Measurements from ENCODE around the gene UBALD2.
"Not testable (repeated sequence)": the region's sequence is repeated elsewhere in the genome, so short reads cannot be mapped to it uniquely, and the experiment has no call there.

DNA sequence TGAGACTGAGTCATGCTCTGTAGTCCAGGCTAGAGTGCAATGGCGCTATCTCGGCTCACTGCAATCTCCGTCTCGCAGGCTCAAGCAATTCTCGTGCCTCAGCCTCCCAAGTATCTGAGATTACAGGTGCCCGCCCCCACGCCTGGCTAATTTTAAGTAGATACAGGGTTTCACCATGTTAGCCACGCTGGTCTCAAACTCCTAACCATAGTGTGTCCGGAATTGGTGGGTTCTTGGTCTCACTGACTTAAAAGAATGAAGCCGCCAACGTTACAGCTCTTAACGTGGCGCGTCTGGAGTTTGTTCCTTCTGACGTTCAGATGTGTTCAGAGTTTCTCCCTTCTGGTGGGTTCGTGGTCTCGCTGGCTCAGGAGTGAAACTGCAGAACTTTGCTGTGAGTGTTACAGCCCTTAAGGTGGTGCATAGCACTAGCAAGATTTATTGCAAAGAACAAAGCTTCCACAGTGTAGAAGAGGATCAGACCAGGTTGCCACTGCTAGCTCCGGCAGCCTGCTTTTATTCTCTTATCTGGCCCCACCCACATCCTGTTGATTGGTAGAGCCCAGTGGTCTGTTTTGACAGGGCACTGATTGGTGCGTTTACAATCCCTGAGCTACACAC is 8.6 kb upstream of the UBALD2 start:
- TF ChIP-seq, protein P1, sequence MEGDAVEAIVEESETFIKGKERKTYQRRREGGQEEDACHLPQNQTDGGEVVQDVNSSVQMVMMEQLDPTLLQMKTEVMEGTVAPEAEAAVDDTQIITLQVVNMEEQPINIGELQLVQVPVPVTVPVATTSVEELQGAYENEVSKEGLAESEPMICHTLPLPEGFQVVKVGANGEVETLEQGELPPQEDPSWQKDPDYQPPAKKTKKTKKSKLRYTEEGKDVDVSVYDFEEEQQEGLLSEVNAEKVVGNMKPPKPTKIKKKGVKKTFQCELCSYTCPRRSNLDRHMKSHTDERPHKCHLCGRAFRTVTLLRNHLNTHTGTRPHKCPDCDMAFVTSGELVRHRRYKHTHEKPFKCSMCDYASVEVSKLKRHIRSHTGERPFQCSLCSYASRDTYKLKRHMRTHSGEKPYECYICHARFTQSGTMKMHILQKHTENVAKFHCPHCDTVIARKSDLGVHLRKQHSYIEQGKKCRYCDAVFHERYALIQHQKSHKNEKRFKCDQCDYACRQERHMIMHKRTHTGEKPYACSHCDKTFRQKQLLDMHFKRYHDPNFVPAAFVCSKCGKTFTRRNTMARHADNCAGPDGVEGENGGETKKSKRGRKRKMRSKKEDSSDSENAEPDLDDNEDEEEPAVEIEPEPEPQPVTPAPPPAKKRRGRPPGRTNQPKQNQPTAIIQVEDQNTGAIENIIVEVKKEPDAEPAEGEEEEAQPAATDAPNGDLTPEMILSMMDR (IDR thresholded peaks at IDR 0.05; ENCODE audit: low read length) = not testable (repeated sequence)
- TF ChIP-seq EZH2 (optimal IDR thresholded peaks at IDR 0.05; ENCODE audit: low read depth, low read length) = not testable (repeated sequence)
